HG03520 (cell line): ENCODE data around the gene CRIM1.

ENCODE experiments used
- ATAC-seq: cut with Tn5 transposase; IDR thresholded peaks from one replicate; pipeline ENCODE4 v1.9.1; 2021; ENCODE audit warnings: mild to moderate bottlenecking, moderate library complexity; ENCODE audit not compliant: unreplicated experiment

The CRIM1 gene

GRCh38 chr2:36370281-36370680 lies 14.7 kb downstream of the CRIM1 start:
- no peak for ATAC-seq

- no peak for ATAC-seq
Observed at GRCh38 chr2:36371070-36371874, 15.7 kb downstream of the CRIM1 start.

DNA sequence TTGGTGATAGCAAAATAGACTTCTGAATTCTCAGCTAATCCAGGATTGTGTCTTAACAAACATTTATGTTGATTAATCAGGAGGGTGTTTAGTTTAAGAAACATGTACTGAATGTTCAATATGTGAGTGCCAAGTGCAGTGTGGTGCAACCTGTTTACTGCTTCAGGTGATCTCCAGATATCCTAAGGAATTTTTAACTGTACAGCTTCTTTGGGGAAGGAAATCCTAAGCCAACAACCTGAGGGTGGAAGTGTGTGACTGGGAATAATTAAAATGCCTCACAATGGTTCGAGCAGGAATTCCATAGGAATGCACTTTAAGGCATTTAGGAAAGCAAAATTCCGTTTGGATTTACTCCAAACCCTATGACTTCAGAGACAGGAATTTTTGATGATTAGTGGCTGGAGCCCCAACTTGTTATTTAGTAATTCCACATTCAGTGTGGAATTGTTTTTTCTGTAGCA lies 16.4 kb downstream of the CRIM1 start:
- no peak for ATAC-seq

DNA sequence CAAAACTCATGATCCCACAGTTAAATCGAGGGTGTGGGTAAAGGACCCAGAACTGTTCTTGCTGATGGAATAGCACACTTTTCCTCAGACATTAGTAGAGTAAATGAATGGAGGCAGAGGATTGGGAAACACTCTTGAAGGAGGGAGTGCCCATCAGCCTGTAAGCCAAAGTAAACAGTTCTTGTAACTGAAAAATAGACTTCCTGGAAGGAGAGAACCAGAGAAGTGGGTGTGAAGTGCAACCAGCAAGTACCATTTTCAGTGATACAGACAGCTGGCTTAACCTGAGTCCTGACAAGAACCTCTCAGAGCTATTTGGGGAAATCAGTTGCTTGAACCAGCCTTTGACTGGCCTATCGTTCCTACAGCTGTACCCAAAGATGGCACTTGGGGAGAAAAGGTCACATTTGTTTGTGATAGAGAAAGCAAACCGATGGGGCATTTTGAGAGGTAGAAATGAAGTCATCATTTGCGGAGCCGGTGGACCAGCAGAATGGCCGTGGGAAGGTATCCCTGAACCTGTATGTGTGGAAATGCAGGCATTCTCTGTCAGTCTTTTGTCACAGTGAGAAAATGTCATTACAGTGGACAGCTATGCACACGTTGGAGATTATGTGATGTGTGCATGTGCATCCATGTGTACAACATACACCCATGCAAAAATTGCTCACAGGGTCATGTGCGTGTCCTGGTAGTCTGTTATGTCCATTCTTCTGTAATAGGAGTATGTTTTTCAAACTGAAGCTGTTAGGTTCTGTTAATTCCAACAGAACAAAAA lies 17.8 kb downstream of the CRIM1 start:
- ATAC-seq = no peak

DNA sequence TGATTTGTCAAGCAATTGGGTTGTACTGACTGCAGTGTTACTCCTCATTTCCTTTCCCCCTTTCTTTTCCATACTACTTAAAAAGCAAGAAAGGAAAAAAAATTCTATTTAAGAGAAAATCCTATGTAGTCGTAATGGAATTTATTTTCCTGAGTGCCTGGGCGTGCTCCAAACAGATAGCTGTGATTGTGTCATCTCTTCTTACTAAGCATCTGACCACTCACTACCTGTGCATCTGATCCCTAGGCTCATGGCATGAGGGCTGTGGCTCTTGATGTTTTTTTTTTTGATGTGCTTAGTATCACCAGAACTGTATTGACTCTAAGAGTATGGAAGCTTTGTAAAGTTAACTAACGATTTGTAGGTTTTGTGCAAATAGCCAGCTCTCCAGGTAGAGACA lies 19.0 kb downstream of the CRIM1 start:
- no peak for ATAC-seq

GRCh38 chr2:36376319-36376765 lies 20.8 kb downstream of the CRIM1 start:
- ATAC-seq = no peak

DNA sequence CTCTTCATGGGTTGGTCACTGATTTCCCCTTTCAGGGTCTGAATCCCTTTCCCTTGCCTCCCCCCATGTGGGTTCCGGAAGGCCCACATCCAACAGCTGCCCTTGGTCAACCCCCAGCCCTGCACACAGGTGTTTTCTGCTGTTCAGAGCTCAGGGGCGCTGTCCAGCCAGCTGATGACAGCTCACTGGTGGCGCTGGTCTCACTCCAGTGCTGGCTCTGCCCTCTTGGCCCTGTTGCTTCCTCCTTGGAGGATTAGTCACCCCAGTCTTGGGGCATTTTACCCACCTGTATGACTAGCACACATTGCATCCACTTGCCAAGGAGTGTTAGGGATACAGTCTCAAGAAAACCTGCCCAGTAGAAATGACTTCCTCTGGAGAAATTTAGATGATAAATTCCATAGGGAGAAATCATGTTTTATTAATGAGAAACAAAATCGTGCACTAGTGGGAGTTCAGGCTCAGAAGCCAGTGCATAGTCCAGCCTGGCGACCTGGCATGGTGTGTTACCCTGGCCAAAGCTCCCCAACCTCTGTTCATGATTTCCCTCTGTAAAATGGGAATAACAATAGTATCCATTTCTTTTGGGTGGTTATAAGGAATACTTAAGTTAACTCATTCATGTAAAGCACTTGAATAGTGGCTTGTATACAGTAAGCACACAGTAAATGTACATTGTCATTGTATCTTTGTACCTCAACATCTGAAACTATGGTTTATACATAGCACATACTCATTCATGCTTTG lies 21.6 kb downstream of the CRIM1 start:
- ATAC-seq = no peak

GRCh38 chr2:36379710-36380448 lies 24.3 kb downstream of the CRIM1 start:
- ATAC-seq = no peak

- no peak for ATAC-seq
Observed at GRCh38 chr2:36380624-36381481, 25.3 kb downstream of the CRIM1 start.

DNA sequence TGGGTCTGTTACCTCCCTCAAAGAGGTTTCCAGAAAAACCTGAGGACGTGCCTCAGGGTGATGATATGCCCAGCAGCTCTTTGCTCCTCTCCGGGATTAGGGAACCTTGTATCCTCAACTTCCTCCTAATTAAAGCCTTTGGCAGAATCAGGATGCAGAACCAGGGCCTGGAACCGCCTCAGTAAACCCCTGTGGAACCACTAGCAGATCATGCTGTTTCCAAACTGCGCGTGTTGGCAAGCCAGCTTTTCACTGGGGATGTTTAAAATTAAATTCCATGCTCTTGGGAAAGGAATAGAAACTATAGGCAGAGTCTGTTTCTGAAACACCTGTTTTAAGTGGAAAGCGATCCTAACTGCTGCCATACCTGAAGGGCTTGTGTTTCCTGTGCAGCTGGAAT lies 26.4 kb downstream of the CRIM1 start:
- no peak for ATAC-seq

DNA sequence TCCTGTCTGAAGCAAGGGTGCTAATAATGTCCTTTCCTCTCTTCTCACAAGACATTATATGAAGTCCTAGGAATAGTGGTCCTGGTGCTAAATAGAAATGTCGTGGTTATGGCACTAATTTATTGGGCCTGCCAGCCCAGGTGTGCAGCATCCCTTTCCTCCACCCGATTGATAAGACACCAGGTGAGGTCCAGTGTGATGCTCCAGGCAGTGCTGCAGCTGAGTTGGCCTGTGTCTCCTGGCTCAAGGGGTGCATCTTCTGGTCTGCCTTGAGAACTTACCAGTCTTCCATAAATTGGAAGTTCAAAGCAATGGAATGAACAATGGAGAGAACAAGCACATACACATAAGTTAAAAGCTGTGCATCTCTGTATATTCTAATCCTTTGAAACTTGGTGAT lies 26.9 kb downstream of the CRIM1 start:
- ATAC-seq = no peak

GRCh38 chr2:36383726-36384125 lies 28.1 kb downstream of the CRIM1 start:
- ATAC-seq = no peak

DNA sequence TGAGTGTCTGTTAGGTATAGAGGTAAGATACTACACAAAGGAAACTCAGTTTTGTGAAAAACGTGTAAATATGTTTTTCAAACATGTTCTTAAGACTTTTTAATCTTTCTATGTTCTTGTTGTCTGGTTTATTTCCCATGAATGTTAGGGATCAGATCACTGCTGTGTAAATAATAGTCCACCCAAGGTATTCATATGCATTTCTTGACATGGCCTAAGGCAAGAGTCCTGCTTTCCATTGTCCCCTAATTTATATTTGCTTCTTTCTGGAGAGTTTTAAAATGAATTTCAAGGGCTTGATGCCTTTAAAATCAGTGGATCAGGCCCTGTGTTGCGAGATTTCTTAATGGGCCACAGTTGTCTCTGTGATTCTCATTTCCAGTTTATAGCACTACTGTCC lies 28.9 kb downstream of the CRIM1 start:
- no peak for ATAC-seq

- no peak for ATAC-seq
Observed at GRCh38 chr2:36385603-36386002, 30.0 kb downstream of the CRIM1 start.

DNA sequence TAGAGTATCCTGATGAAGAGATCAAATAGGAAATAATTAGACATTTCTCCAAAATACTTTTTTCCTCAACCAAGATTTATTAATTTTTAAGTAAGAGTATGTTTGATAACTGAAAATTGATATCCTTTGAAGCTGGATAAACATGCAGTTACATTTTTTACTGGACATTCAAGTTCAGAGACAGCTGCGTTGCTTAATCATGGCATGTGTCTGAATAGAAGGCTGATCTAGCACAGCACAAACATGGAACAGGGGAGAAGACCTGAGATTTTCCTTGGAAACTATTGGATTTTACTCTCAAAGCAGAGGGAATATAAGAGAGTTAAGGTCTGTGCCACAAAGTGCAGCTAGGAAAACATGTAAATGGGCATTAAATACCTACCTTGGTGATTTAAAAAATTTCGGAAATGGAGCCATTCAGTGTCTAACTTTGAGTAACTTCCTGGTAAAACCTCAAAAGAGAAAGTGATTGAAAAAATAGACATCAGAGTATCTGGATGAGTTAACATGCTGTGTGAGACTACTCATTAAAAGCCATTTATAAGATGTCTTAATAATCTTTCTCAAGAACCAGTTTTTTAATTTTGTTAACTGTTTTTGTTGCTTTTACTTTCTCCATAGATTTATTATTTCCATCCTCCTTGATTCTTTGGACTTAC lies 31.8 kb downstream of the CRIM1 start:
- ATAC-seq = peak; percentile 49

DNA sequence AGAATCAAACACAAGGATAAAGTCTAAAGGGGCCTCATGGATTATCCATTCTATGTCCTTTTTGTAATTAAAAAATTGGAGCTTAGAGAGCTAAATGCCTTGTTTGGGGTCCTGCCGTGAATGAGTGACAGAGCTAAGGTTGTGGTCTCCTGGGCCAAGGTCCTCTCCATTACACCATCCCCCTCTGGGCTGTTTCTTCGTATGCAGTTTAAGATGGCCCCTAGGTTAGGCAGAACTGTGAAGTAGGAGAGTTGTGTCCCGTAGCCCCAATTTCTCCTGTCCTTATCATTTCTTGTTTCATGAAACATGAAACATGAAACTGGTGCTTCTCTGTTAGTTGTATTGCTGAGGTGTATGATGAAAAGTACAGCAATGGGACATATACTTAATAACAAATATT lies 32.9 kb downstream of the CRIM1 start:
- ATAC-seq = no peak

GRCh38 chr2:36389091-36389564 lies 33.5 kb downstream of the CRIM1 start:
- ATAC-seq = no peak

GRCh38 chr2:36389577-36389976 lies 34.0 kb downstream of the CRIM1 start:
- no peak for ATAC-seq
